DND-41 (cell line): ENCODE results near the gene SNRPF.

Experiments used
- ATAC-seq: fragments of 200-7000 bp; cut with Tn5 transposase; 3 replicates; pipeline ENCODE4 v1.9.1; 2021; ENCODE audit warnings: low read depth; ENCODE audit not compliant: insufficient read depth
- DNase-seq: peaks from one replicate; pipeline ENCODE4 v3.0.0-alpha.2; 2020
- H2AFZ ChIP-seq: 2 replicates; pipeline ENCODE4 v1.6.0; 2012; ENCODE audit warnings: low read depth, low read length
- H3K27ac ChIP-seq: 2 replicates; pipeline ENCODE4 v1.5.1; 2012; ENCODE audit warnings: low read length, inconsistent platforms
- H3K27me3 ChIP-seq: fragments of 200-600 bp; sonication (generic); 2 replicates; pipeline ENCODE4 v1.6.0; 2012; ENCODE audit warnings: low read length, mild to moderate bottlenecking, inconsistent platforms; ENCODE audit not compliant: insufficient read depth, poor library complexity
- H3K36me3 ChIP-seq: 2 replicates; pipeline ENCODE4 v1.5.1; 2012; ENCODE audit warnings: low read length, inconsistent platforms; ENCODE audit not compliant: insufficient read depth
- H3K4me1 ChIP-seq: 2 replicates; pipeline ENCODE4 v1.5.1; 2012; ENCODE audit warnings: mild to moderate bottlenecking, low read length; ENCODE audit not compliant: insufficient read depth
- H3K4me2 ChIP-seq: 2 replicates; pipeline ENCODE4 v1.6.0; 2012; ENCODE audit warnings: mild to moderate bottlenecking, moderate library complexity, low read length, inconsistent platforms; ENCODE audit not compliant: insufficient read depth
- H3K4me3 ChIP-seq, 2 experiments: fragments of 200-600 bp in 1 of 2; shearing (Covaris generic) in 1 of 2; 2 replicates each; pipeline ENCODE4 v1.5.1; 2012 to 2016; ENCODE audit warnings: inconsistent platforms in 2 of 2, low read length in 2 of 2, mild to moderate bottlenecking in 2 of 2, low read depth in 1 of 2, moderate library complexity in 1 of 2
- H3K79me2 ChIP-seq: 2 replicates; pipeline ENCODE4 v1.6.0; 2012; ENCODE audit warnings: low read length, inconsistent platforms; ENCODE audit not compliant: insufficient read depth
- H3K9ac ChIP-seq: 2 replicates; pipeline ENCODE4 v1.6.0; 2012; ENCODE audit warnings: low read depth, mild to moderate bottlenecking, inconsistent platforms, low read length, moderate library complexity
- H3K9me3 ChIP-seq: 2 replicates; pipeline ENCODE4 v1.5.1; 2012; ENCODE audit warnings: low read length, moderate library complexity, mild to moderate bottlenecking, inconsistent platforms; ENCODE audit not compliant: insufficient read depth, severe bottlenecking
- H4K20me1 ChIP-seq: 2 replicates; pipeline ENCODE4 v1.6.0; 2012; ENCODE audit warnings: low read length; ENCODE audit not compliant: insufficient read depth
- EZH2 ChIP-seq: IDR thresholded peaks from 3 replicates; pipeline ENCODE4 v1.6.1; 2012; ENCODE audit warnings: borderline replicate concordance, low read depth, mild to moderate bottlenecking, moderate library complexity, low read length, inconsistent platforms; ENCODE audit not compliant: severe bottlenecking
- TF ChIP-seq, protein P1 (sequence below): IDR thresholded peaks from 2 replicates; pipeline ENCODE4 v1.5.1; 2012; ENCODE audit warnings: borderline replicate concordance, low read length, moderate library complexity, mild to moderate bottlenecking; ENCODE audit not compliant: poor library complexity, severe bottlenecking; ENCODE audit errors: extremely low read depth

The SNRPF gene

GRCh38 chr12:95870897-95871296 is 12.1 kb downstream of the SNRPF start:
- no peak overlapping the region for H3K4me2 ChIP-seq
- H3K27me3 ChIP-seq: no peaks in the 10 kb centered on the region
- H3K9ac ChIP-seq: no peak overlapping the region
- no peak overlapping the region for H3K27ac ChIP-seq
- 0 out of 2 replicates have a peak, but pooled peaks cover 2% of the 10 kb centered on the region for H3K79me2 ChIP-seq
- H3K4me3 ChIP-seq: no peak overlapping the region
- no peaks in the 10 kb centered on the region for H3K9me3 ChIP-seq
- H3K36me3 ChIP-seq: peaks cover 58% of the 10 kb centered on the region
- no peak for DNase-seq
- no peak for ATAC-seq
- TF ChIP-seq, protein P1, sequence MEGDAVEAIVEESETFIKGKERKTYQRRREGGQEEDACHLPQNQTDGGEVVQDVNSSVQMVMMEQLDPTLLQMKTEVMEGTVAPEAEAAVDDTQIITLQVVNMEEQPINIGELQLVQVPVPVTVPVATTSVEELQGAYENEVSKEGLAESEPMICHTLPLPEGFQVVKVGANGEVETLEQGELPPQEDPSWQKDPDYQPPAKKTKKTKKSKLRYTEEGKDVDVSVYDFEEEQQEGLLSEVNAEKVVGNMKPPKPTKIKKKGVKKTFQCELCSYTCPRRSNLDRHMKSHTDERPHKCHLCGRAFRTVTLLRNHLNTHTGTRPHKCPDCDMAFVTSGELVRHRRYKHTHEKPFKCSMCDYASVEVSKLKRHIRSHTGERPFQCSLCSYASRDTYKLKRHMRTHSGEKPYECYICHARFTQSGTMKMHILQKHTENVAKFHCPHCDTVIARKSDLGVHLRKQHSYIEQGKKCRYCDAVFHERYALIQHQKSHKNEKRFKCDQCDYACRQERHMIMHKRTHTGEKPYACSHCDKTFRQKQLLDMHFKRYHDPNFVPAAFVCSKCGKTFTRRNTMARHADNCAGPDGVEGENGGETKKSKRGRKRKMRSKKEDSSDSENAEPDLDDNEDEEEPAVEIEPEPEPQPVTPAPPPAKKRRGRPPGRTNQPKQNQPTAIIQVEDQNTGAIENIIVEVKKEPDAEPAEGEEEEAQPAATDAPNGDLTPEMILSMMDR: no peak
- no peak for TF ChIP-seq EZH2
- H3K4me1 ChIP-seq: no peaks in the 10 kb centered on the region
- H4K20me1 ChIP-seq: peaks cover 4% of the 10 kb centered on the region; the same call in 1 of the 2 replicates
- no peak overlapping the region for H2AFZ ChIP-seq

GRCh38 chr12:95874452-95874851 is 15.7 kb downstream of the SNRPF start:
- no peaks in the 10 kb centered on the region for H3K27me3 ChIP-seq
- peaks cover 26% of the 10 kb centered on the region; the same call in 1 of the 2 replicates for H3K36me3 ChIP-seq
- H3K9me3 ChIP-seq: no peaks in the 10 kb centered on the region
- H2AFZ ChIP-seq: no peak overlapping the region
- DNase-seq (no peak), ATAC-seq (no peak)
- no peak overlapping the region for H3K9ac ChIP-seq
- H4K20me1 ChIP-seq: no peaks in the 10 kb centered on the region
- H3K4me2 ChIP-seq: no peak overlapping the region
- no peak for TF ChIP-seq EZH2
- TF ChIP-seq, protein P1: no peak
- no peaks in the 10 kb centered on the region for H3K79me2 ChIP-seq
- no peak overlapping the region for H3K27ac ChIP-seq
- H3K4me1 ChIP-seq: no peaks in the 10 kb centered on the region
- no peak overlapping the region for H3K4me3 ChIP-seq

GRCh38 chr12:95877622-95878021 is 18.9 kb downstream of the SNRPF start:
- ATAC-seq (no peak), DNase-seq (no peak)
- Histone ChIP-seq H3K9ac (no peak overlapping the region), H4K20me1 (no peaks in the 10 kb centered on the region), H3K36me3 (peaks cover 6% of the 10 kb centered on the region; the same call in 1 of the 2 replicates), H3K4me2 (no peak overlapping the region), H3K9me3 (no peaks in the 10 kb centered on the region), H3K4me1 (no peaks in the 10 kb centered on the region), H3K79me2 (no peaks in the 10 kb centered on the region), H3K27me3 (no peaks in the 10 kb centered on the region), H3K4me3 (no peak overlapping the region), H2AFZ (no peak overlapping the region), H3K27ac (no peak overlapping the region)
- TF ChIP-seq EZH2: no peak
- TF ChIP-seq, protein P1: no peak

DNA sequence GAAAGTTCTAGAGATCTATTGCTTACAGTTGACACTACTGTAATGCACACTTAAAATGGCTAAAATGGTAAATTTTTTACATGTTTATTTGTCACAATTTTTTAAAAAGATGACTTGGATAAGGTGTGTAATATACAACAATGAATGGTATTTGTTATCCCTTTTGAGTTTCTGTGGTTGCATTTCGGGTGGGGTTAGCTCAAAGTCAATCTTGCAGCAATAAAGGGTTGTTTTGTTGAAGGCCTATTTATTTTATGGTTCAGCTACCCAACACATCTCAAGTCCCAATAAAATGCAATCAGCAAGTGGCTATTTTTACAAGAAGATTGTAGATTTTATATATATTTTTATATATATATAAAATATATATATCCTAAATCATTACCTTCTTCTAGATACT is 22.1 kb downstream of the SNRPF start:
- H3K79me2 ChIP-seq: no peaks in the 10 kb centered on the region
- H3K36me3 ChIP-seq: no peaks in the 10 kb centered on the region
- no peak overlapping the region for H3K4me2 ChIP-seq
- no peaks in the 10 kb centered on the region for H4K20me1 ChIP-seq
- ATAC-seq (no peak), DNase-seq (no peak)
- no peak overlapping the region for H2AFZ ChIP-seq
- H3K4me3 ChIP-seq: no peak overlapping the region
- no peaks in the 10 kb centered on the region for H3K27me3 ChIP-seq
- H3K27ac ChIP-seq: no peak overlapping the region
- H3K9me3 ChIP-seq: peaks cover 4% of the 10 kb centered on the region
- no peak for TF ChIP-seq EZH2
- TF ChIP-seq, protein P1: no peak
- H3K4me1 ChIP-seq: no peaks in the 10 kb centered on the region
- H3K9ac ChIP-seq: no peak overlapping the region
